ENCODE results near the gene HOXC4. TPM values are rescaled to one million over a fixed set of nuclear protein-coding genes. Genes with fewer than 3 reads are reported as not detected.
"Not testable (repeated sequence)": the region's sequence is repeated elsewhere in the genome, so short reads cannot be mapped to it uniquely, and the experiment has no call there.

HOXC4 gene
- total and polyA plus RNA-seq, 4 donors, result 0.18 to 0.86 (median 0.51) TPM

- 37 to 53% methylated on average over 5 of the region's 5 CpGs for WGBS, 2 donors
- H3K9ac ChIP-seq (ENCODE audit: insufficient read depth in 1 of 2, low read length in 2 of 2); H3K9me3 ChIP-seq (ENCODE audit: control insufficient read depth in 4 of 4, insufficient read depth in 3 of 4, low read length in 3 of 4); H3K4me3 ChIP-seq; H3K4me1 ChIP-seq (ENCODE audit: control insufficient read depth in 5 of 5, insufficient read depth in 5 of 5, low read length in 5 of 5); H3K36me3 ChIP-seq (ENCODE audit: control insufficient read depth in 4 of 4, insufficient read depth in 4 of 4, low read length in 4 of 4); H3K27ac ChIP-seq (ENCODE audit: low read depth in 1 of 2, low read length in 1 of 2); H3K27me3 ChIP-seq (ENCODE audit: control insufficient read depth in 3 of 3, insufficient read depth in 3 of 3, low read length in 2 of 3); ATAC-seq (ENCODE audit: insufficient read depth, low FRiP score): not testable (repeated sequence)
- peak; percentile 81 to 94 (median 86) for DNase-seq
These were observed 42.3 kb downstream of the HOXC4 start for GRCh38 chr12:54095928-54096327.

- H3K36me3 ChIP-seq (ENCODE audit: control insufficient read depth in 4 of 4, insufficient read depth in 4 of 4, low read length in 4 of 4); H3K4me3 ChIP-seq; ATAC-seq (ENCODE audit: insufficient read depth, low FRiP score); H3K9ac ChIP-seq (ENCODE audit: insufficient read depth in 1 of 2, low read length in 2 of 2); H3K27ac ChIP-seq (ENCODE audit: low read depth in 1 of 2, low read length in 1 of 2); H3K4me1 ChIP-seq (ENCODE audit: control insufficient read depth in 5 of 5, insufficient read depth in 5 of 5, low read length in 5 of 5); DNase-seq; H3K9me3 ChIP-seq (ENCODE audit: control insufficient read depth in 4 of 4, insufficient read depth in 3 of 4, low read length in 3 of 4): not testable (repeated sequence)
- H3K27me3 ChIP-seq (ENCODE audit: control insufficient read depth in 3 of 3, insufficient read depth in 3 of 3, low read length in 2 of 3), result peaks cover 0 to 11% (median 6%) of the 10 kb centered on the region in 3 donors
- WGBS, 2 donors, result 81 to 85% methylated on average over 2 of the region's 2 CpGs
These were observed 45.0 kb downstream of the HOXC4 start for GRCh38 chr12:54098644-54099043.

- not testable (repeated sequence) for H3K36me3 ChIP-seq (ENCODE audit: control insufficient read depth in 4 of 4, insufficient read depth in 4 of 4, low read length in 4 of 4); DNase-seq; H3K4me3 ChIP-seq; H3K9ac ChIP-seq (ENCODE audit: insufficient read depth in 1 of 2, low read length in 2 of 2); H3K4me1 ChIP-seq (ENCODE audit: control insufficient read depth in 5 of 5, insufficient read depth in 5 of 5, low read length in 5 of 5); H3K9me3 ChIP-seq (ENCODE audit: control insufficient read depth in 4 of 4, insufficient read depth in 3 of 4, low read length in 3 of 4); ATAC-seq (ENCODE audit: insufficient read depth, low FRiP score); H3K27ac ChIP-seq (ENCODE audit: low read depth in 1 of 2, low read length in 1 of 2)
- 81 to 82% methylated on average over 6 of the region's 6 CpGs for WGBS, 2 donors
- peaks cover 0 to 18% (median 10%) of the 10 kb centered on the region in 3 donors for H3K27me3 ChIP-seq (ENCODE audit: control insufficient read depth in 3 of 3, insufficient read depth in 3 of 3, low read length in 2 of 3)
These were observed 47.0 kb downstream of the HOXC4 start for GRCh38 chr12:54100588-54100987.

GRCh38 chr12:54102223-54102622 is 48.6 kb downstream of the HOXC4 start:
- 44 to 78% methylated on average over 6 of the region's 6 CpGs for WGBS, 2 donors
- not testable (repeated sequence) for ATAC-seq (ENCODE audit: insufficient read depth, low FRiP score)

GRCh38 chr12:54103827-54104226 is 50.2 kb downstream of the HOXC4 start:
- H3K9me3 ChIP-seq (ENCODE audit: control insufficient read depth in 4 of 4, insufficient read depth in 3 of 4, low read length in 3 of 4); H3K4me3 ChIP-seq; H3K36me3 ChIP-seq (ENCODE audit: control insufficient read depth in 4 of 4, insufficient read depth in 4 of 4, low read length in 4 of 4); H3K9ac ChIP-seq (ENCODE audit: insufficient read depth in 1 of 2, low read length in 2 of 2); H3K27ac ChIP-seq (ENCODE audit: low read depth in 1 of 2, low read length in 1 of 2); ATAC-seq (ENCODE audit: insufficient read depth, low FRiP score); DNase-seq; H3K4me1 ChIP-seq (ENCODE audit: control insufficient read depth in 5 of 5, insufficient read depth in 5 of 5, low read length in 5 of 5): not testable (repeated sequence)
- WGBS, 2 donors, result 51 to 90% methylated on average over 1 of the region's 1 CpG
- peaks cover 0 to 46% (median 24%) of the 10 kb centered on the region in 3 donors for H3K27me3 ChIP-seq (ENCODE audit: control insufficient read depth in 3 of 3, insufficient read depth in 3 of 3, low read length in 2 of 3)

More at GRCh38 chr12:54102223-54102622, 48.6 kb downstream of the HOXC4 start:
- H3K9me3 ChIP-seq (ENCODE audit: control insufficient read depth in 4 of 4, insufficient read depth in 3 of 4, low read length in 3 of 4); H3K9ac ChIP-seq (ENCODE audit: insufficient read depth in 1 of 2, low read length in 2 of 2); H3K27ac ChIP-seq (ENCODE audit: low read depth in 1 of 2, low read length in 1 of 2); H3K36me3 ChIP-seq (ENCODE audit: control insufficient read depth in 4 of 4, insufficient read depth in 4 of 4, low read length in 4 of 4); DNase-seq; H3K4me1 ChIP-seq (ENCODE audit: control insufficient read depth in 5 of 5, insufficient read depth in 5 of 5, low read length in 5 of 5); H3K4me3 ChIP-seq: not testable (repeated sequence)
- H3K27me3 ChIP-seq (ENCODE audit: control insufficient read depth in 3 of 3, insufficient read depth in 3 of 3, low read length in 2 of 3), result peaks cover 0 to 33% (median 16%) of the 10 kb centered on the region in 3 donors

Small RNAs within 50 kb of the gene (small RNA-seq; reads per million reads assigned to genes)
- not detected for gene HOXC5 (ENCODE audit: low replicate concordance)
- 0.50 reads per million, percentile 61 among the genes with 10 or more reads in this experiment for gene MIR615 (ENCODE audit: low replicate concordance)
- gene RF00019 (ENCODE audit: low replicate concordance), result not detected

Other genes starting within 250 kb of the HOXC4 start
- not detected for gene HOXC13, start 115.0 kb upstream of the HOXC4 start, total RNA-seq
- gene HOXC13, start 115.0 kb upstream of the HOXC4 start, polyA plus RNA-seq, result not detected
- not detected for gene HOXC12, start 98.9 kb upstream of the HOXC4 start, total RNA-seq
- gene HOXC12, start 98.9 kb upstream of the HOXC4 start, polyA plus RNA-seq, result not detected
- gene HOXC11, start 80.7 kb upstream of the HOXC4 start, total RNA-seq, result not detected
- gene HOXC11, start 80.7 kb upstream of the HOXC4 start, polyA plus RNA-seq, result not detected
- under 1 TPM in 1 of 2 donors, not detected in 1; 0.15 TPM for gene HOTAIR, start 78.9 kb upstream of the HOXC4 start, total RNA-seq
- not detected for gene HOTAIR, start 78.9 kb upstream of the HOXC4 start, polyA plus RNA-seq
- under 1 TPM in 1 of 2 donors, not detected in 1; 0.18 TPM for gene HOXC10, start 68.7 kb upstream of the HOXC4 start, total RNA-seq
- gene HOXC10, start 68.7 kb upstream of the HOXC4 start, polyA plus RNA-seq, result not detected
- not detected for gene HOXC9, start 53.7 kb upstream of the HOXC4 start, total RNA-seq
- gene HOXC9, start 53.7 kb upstream of the HOXC4 start, polyA plus RNA-seq, result under 1 TPM; 0.08 to 0.18 TPM
- not detected for gene HOXC8, start 44.9 kb upstream of the HOXC4 start, total RNA-seq
- under 1 TPM; 0.08 to 0.14 TPM for gene HOXC8, start 44.9 kb upstream of the HOXC4 start, polyA plus RNA-seq
- gene HOXC6, start 25.4 kb upstream of the HOXC4 start, total RNA-seq, result under 1 TPM; 0.46 to 0.71 TPM
- gene HOXC6, start 25.4 kb upstream of the HOXC4 start, polyA plus RNA-seq, result under 1 TPM; 0.18 to 0.24 TPM
- gene HOXC5, start 20.8 kb upstream of the HOXC4 start, total RNA-seq, result under 1 TPM; 0.25 to 0.26 TPM
- gene HOXC5, start 20.8 kb upstream of the HOXC4 start, polyA plus RNA-seq, result under 1 TPM; 0.08 to 0.10 TPM
- gene SMUG1, start 135.2 kb downstream of the HOXC4 start, total RNA-seq, result 10 to 100 TPM; 20.3 to 28.4 TPM
- 10 to 100 TPM; 23.4 to 45.7 TPM for gene SMUG1, start 135.2 kb downstream of the HOXC4 start, polyA plus RNA-seq
- 10 to 100 TPM; 50.9 to 78.3 TPM for gene CBX5, start 226.3 kb downstream of the HOXC4 start, total RNA-seq
- 1 to 10 TPM; 8.3 to 9.8 TPM for gene CBX5, start 226.3 kb downstream of the HOXC4 start, polyA plus RNA-seq
- 100 to 1,000 TPM; 852 to 875 TPM for gene HNRNPA1, start 226.9 kb downstream of the HOXC4 start, total RNA-seq
- gene HNRNPA1, start 226.9 kb downstream of the HOXC4 start, polyA plus RNA-seq, result 100 to 1,000 TPM; 803 to 937 TPM
- 1 to 10 TPM; 6.9 to 7.9 TPM for gene NFE2, start 247.2 kb downstream of the HOXC4 start, total RNA-seq
- 10 to 100 TPM in 1 of 2 donors, 1 to 10 TPM in 1; 3.5 to 38.5 TPM for gene NFE2, start 247.2 kb downstream of the HOXC4 start, polyA plus RNA-seq